Non-pigmented ciliary epithelial cell (primary cell): ENCODE measurements around the gene JAKMIP2.
A peak's percentile ranks its signal among the peaks of the same experiment; 100 is the strongest.

Experiments used
- DNase-seq: peaks from one replicate; pipeline ENCODE4 v3.0.0-alpha.2; 2010; ENCODE audit warnings: low read depth

Gene JAKMIP2

DNA sequence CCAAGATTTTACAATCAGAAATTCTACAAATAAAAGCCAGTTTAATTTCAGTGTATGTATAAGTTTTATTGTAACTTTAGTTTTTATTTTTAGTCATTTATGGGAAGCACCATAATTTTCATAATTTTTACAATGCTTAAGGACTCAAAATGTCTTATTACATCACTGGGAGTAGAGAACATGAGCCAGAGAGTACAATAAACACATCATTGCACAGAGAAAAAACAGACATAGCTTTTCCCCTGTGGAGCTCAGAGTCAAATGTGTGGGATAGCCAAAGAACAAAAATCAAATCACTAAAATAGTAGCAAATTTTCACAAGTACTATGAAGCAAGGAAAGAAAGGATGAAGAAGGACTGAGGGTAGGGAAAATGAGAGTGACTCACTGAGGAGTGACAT lies 5.5 kb upstream of the JAKMIP2 start:
- DNase-seq = no peak

DNA sequence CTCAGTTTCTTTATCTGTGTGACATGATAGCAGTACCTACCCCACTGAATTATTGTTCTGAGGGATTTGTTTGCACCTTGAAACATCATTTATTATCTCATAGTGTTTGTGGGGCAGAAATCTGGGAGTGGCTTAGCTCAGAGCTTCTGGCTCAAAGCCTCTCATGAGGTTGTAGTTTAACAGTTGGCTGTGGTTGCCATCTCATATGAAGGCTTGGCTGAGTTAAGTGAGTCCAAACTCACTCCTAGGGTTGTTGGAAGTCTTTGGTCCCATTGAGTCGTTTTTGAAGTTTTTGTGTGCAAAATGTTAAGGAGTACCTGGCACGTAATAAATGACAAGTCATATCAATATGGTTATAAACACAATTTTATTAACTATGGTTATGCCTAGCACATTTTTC lies 3.6 kb upstream of the JAKMIP2 start:
- DNase-seq = no peak

DNA sequence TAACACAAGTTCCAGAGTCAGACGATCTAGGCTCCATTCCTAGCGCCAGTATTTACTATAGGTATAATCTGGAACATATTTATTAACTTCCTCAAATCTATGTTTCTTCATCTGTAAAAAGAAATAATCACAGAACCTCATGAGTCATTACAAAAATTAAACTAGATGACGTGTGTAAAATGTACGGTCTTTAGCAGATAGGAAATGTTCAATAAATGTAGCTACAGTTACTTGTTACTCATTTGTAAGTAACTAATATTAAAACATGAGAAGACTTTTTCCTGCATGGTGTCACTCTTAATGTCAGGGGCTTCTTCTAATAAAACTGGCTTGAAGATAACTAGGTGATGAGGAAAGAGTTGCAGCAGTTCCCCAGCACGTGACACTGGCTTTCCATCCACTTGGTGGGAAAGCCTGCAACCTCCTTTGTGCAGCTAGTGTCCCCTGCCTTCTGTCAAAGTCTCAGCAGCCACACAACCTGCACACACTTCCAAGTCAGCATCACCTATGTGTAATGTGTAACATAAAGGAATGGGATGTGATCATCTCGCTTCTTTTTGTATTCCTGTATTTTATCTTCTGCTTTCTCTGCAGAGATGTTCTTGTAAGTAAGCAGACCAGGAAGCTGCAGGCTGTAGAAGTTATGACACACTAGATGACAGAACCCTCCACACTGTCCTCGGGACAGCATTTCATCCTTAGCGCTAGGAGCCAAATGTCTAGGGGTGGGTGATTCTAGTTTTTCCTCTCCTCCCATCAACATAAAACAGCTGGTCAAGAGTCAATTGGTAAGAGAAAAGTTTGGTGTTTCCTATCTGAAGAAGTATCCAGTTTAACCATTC lies 1.8 kb upstream of the JAKMIP2 start:
- no peak for DNase-seq

DNA sequence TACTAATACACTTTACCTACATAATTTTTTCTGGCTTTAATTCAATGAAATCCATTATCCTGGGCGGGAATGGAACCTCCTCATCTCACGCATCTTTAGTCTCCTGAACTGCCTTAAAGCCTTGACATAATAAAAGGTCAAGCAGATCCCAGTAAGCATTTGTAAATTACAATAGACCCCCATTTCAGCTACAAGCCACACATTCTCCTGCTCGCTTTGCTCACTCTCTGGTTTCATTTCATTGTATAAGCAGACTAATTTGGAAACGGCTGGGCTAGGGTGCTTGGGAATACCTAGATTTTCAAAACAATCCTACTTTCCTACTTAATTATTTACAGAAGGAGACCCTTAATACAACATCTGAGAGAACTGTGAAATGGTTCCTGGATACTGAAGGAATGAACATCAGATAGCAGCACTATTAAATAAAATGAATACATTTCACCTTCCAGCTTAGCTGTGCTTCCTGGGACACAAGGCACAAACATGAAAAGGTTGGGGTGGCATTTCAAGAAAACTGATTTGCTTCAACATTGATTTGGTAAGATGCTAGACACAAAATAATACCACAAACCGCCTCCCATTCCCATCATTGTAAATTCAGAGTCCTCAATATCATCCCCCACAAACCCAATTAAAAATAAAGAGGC lies 1.5 kb downstream of the JAKMIP2 start:
- no peak for DNase-seq

DNA sequence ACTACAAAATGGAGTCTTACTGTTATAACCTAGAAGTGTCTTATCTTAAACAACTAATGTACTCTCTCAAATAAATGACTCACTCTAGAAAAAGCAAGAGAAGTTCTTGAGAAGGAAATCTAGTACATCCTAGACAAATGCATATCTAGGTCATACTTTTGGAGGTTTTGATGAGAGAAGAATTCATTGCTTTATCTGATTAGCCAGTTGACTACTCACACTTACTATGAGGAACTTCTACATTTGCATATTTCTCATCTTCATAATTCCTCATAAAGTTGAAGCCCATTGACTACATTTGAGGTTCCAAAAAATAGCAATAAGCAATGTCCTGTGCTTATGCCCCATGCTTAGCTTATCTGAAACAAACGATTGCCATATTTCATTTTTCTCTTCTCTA lies 2.8 kb downstream of the JAKMIP2 start:
- no peak for DNase-seq

DNA sequence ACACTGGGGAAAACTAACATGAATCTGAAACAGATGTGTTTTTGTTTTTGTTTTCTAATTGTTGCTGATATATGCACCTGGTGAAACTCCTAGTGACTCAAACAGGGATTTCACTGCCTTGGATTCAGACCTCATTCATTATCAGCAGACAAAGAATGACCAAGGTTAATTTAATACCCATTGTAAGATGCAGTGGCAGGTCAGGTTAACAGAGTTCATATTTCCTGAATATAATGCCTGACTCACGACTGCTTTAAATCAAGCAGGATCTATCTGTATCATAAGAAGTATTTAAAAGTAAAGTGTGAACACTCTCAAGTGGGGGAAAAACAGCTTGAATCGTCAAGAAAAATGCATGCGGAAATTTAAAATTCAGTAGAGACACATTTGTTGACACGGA lies 5.5 kb downstream of the JAKMIP2 start:
- no peak for DNase-seq

DNA sequence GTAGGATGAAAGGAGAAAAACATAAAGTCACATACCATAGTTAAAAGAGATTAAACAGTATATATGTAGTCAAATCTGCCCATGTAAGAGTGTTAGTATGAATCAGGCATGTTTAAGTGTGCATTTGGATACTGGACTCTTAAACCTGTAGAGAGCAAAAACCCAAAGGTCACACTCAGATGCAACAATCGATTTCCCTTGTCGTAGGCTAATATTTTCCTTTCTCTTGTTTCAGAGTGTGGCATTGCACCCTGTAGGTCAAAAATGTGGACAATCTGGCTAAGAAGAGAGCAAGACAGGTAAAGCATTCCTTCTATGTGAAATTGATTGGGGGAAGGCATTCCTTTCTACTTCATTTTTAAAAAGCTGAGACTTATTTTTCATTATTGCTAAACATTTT lies 8.9 kb downstream of the JAKMIP2 start:
- no peak for DNase-seq

DNA sequence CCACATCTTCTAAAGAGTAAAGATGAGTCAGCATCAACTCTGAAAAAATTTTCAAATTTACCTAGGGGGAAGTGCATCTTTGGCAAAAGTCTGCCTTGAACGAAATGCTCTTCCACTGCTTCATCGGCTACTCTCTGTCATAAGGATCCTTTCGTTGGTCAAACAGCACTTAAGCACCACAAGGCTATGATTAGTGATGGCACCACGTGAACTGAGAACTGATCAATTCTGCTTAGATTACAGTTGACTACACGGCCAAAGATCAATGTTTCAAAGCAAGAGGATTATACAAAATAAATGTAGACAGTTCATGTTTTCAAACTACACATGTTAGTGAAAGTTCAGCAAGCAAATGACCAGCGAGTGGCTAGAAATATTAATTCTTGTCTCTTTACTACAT lies 9.4 kb downstream of the JAKMIP2 start:
- DNase-seq = no peak

DNA sequence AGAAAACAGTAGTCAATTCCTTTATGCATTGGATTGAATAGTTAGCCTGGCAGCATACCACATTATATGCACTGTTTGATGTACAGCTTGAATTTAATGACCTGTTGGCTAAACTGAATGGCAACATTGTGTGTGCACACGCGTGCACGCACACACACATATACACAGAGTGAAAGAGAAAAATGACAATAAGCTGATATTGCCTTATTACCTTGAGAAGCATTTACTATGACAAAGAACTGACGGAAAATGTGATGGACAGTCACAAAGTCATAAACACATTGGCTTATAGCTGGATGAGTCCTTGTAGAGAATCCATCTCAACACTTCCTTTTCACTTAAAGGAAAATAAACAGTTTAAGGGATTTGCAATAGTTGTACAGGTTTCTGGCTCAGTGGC lies 15.5 kb downstream of the JAKMIP2 start:
- no peak for DNase-seq

DNA sequence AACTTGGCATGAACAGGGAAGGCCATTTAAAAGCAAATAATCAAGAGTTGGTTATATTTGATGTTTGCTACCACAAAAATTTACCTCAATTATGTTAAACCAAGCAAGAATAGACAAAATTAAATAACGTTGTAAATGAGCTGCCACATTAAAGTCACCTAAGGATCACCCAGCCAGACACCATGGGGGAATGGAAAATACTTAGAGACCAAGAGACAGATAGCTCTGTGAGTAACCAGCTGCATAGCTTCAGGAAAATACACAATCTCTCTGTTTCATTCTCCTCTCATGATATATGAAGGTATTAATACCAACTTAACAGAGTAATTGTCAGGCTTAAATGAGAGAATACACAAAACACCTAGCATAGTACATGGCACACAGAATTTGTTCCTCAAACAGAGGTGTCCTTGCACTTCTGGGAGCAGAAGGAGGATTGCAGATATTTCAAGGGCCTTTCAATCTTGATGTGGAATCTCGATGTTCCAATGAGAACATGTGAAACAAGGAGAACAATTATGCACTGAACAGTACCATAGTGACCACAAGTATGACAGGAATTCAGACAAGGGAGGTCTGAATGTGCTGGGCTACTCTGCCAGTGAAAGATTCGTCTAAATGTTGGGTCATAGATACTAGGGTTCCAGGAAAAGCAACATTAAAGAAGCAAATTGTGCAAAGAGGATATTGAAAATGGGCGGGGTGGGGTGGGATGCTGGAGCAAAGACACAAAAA lies 18.6 kb downstream of the JAKMIP2 start:
- DNase-seq = peak; percentile 70

DNA sequence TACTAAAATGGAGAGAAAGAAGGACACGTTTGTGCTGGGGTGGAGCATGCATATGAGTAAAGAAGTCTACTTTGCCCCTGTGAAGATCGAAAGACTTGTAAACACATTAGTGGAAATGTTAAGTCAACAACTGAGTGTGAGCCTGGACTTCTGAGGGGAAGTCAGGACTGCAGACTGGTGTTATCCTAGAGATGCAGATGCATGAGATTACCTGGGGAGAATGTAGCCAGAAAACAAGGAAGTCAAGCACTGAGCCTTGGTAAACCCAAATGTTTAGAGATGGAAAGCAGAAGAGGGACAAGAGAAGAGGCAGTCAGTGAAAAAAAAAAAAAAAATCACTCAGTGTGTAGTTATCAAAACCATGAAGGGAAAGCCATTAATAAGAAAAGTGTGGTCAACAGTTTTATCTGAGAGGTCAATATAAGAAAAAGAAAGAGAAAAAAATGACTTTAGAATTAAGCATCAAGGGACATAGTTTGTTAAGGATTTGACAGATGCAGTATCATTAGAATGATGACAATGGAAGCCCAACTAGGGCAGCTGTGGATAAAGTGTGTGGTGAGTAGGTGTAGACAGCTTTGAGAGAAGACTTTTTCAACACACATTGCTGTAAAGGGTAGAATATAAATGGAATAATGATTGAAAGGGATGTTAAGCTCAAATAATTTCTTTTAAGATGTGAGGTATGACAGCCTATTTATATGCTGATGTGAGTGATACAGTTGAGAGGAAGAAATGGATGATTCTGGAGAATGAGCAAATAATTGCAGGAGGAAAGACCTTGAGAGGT lies 22.2 kb downstream of the JAKMIP2 start:
- DNase-seq = no peak

DNA sequence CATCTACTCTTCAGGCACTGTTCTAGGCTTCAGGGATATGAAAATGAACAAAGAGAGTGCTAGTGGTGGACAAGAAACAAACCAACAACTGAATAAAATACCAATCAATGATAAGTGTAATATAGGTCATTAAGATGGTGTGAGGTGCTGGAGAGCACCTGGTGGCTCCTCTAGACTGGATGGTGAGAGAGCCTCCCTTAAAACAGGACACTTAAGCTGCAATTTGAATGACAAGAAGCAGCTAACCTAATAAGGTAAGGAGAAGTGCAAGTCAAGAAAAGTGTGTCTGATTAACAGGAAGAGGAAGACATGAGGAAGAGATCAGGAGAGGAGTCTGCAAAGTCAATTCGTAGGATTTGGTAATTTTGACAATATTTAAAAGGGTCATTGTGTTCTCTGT lies 23.1 kb downstream of the JAKMIP2 start:
- no peak for DNase-seq

DNA sequence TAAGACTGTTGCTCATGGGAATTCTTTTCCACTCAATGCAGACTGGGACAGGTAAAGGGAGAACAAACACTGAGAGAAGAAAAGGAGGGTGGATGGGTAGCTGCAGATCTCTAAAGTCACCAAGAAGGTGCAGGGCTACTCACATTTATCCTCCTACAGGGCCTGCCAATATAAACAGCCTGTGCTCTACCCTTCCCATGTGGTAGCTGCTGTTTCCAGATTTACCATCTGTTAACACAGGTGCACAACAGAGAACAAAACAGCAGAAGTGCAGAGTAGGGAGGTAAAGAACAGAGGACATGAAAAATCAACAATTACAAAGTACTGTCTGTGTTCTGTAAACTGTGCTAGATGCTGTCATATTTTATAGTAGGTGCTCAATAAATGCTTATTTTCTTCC lies 26.0 kb downstream of the JAKMIP2 start:
- DNase-seq = no peak

DNA sequence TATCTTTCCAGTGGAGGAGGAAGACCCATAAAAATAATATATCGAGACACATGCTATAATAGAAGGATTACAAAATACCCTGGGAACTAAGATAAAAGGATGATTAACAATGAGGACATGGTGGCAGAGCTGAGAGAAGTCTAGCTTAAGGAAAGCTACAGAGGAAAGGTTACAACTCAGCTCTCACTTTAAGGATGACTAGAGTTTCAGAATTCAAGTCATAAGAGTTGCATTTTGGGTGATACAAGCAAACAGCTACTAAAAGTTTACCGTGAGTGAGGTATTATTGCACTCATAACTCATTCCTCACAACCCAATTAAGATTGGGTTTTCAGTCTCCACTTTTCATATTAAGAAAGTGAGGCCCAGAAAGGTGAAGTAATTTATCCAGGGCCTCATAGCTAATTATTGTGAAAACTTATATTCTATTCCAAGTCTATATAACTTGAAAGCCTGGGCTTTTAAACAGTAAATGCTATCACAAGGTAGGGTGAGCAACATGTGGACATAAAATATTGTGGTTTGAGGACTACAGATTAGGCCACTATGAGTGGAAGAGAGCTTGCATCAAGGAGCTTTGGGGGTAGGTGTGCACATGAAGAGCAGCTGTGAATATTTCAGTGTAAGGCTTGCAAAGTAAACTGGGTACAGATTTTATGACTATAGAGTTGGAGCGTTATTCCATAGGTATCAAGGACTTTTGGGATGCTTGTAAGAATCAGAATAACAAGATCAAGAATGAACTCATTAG lies 28.0 kb downstream of the JAKMIP2 start:
- DNase-seq = no peak

DNA sequence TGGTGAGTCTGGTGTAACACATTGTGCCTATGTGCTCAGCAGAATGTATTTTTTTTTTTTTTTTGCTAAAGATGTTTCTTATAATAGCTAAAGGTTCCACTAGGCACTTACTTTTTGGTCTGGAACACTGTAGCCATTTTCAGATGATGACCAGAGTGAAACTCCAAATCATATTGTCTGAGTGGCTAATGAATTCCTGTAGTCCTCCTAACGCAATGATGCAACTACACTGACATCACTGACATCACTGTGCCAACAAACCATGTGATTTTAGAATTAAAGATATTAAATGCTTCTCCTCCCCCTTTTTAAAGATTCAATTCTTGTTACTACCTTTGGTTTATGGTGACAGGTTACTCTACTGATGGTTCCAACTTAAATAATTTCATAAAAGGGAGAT lies 28.8 kb downstream of the JAKMIP2 start:
- DNase-seq = no peak

DNA sequence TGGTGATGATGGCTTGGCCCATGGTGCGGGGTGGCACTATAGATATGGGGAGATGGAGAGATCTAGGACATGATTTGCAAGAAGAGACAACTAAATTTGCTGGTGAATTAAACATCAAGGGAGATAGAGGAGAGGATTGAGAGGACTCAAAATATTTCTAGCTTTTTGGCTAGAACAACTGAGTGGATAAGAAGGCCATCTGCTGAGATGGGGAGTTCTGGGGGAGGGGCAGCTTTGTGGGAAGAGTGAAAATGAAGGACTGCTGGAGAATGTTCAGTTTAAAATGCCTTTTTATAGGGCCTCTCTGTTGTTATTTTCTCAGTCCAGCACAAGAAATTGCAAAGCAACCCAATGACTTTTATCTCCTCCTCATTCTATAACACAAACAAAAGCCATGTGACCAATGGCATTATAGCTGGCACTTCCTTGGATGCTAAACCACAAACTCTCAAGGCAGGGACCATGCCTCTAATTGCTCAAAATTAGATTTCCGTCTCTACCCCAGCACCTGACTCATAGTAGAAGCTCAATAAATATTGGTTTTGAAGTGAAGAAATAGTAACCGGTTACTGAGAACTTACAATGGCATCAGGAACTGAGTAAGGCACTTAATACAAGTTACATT lies 29.8 kb downstream of the JAKMIP2 start:
- no peak for DNase-seq

DNA sequence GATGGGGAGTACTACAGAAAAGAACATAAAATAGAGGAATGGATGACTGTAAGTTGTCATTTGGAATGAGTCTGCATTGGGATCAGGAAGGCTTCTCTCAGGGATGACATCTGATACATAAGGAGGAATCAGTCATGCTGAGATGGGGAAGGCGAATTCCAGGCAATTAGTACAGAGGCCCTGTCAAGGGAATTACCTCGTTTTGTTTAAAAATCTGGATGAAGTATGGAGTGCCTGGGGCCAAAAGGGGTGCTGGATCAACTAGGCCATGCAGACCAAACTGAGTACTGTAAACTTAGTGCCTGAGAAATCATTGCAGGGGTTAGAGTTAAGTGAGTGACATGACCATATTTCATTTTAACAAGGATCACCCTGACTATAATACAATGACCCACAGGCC lies 30.5 kb downstream of the JAKMIP2 start:
- DNase-seq = no peak

DNA sequence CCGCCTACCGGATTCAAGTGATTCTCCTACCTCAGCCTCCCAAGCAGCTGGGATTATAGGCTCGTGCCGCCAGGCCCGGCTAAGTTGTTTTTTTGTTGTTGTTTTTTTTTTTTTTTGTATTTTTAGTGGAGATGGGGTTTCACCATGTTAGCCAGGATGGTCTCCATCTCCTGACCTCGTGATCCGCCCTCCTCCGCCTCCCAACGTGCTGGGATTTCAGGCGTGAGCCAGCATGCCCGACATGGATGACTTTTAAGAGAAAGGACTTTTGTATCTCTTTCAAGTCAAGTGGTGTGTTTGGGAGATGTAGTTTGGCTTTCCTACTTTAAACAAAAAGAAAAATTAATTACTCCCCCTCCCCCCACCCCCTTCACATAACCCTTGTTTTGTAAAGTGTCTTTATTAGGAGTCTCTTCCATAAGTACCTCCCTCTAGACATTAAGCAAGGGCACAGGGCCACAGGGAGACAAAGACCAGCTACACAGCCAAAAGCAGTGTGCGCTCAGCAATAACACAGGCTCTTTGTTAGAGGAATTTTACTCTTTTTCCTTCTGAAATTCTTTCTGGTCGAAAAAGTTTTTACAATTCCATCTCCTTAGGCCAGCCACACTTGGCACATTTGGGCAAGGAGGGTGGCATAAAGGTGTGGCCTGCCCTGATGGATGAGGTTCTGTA lies 31.2 kb downstream of the JAKMIP2 start:
- no peak for DNase-seq

DNA sequence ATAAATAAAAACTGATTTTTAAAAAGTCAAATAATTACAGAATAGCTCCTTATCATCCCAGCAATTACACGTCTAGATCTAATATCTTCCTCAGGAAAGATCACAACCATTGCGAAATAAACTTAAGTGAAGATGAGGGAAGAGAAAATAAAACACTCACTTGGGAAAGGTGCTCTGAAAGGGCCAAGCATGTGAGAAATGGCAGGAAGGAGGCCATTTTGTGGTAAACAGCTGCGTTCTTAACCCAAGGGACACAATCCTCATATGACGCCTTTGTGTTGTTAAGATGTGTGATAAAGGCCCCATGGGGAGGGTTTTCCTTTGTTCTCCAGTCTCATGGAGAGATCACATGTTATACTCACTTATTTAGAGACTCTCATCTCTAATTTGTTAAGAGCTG lies 32.5 kb downstream of the JAKMIP2 start:
- no peak for DNase-seq

DNA sequence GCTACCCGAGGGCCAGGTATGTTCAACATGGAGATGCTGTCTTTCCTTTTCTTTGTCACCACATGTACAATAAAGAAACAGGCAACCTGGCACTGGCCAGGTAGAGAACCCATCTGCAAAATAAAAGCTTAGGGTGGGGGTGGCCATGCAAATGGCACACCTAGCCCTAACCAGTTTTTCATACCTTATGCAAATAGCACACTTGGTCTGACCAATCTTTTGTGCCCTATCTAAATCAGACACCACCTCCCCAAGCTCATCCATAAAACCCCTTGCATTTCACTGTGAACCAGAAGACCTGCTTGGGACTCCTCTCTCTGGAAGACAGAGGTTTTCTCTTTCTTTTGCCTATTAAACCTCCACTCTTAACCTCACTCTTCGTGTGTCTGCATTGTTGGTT lies 33.9 kb downstream of the JAKMIP2 start:
- DNase-seq = no peak

DNA sequence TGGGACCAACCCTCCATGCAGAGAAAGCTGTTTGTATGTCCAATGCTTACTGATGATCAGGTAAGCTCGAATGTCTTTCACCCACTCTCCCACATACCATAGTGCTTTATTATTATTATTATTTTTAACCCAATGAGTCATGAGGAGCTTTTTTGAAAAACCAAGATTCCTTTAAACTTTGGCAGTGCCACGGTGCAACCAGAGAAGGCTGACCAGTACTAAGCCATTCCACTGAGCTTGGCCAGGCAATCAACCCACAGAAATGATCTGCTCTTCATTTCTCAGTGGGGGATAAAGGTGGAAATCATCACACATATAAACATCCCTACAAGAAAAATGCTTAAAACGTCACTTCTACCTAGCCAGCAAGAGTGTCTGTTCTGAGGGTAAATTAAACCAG lies 35.5 kb downstream of the JAKMIP2 start:
- DNase-seq = no peak
